GM21825 (cell line): Measurements from ENCODE around the gene ZMYND11.

Experiments used
- ATAC-seq: cut with Tn5 transposase; IDR thresholded peaks from one replicate; pipeline ENCODE4 v1.9.1; 2021; ENCODE audit warnings: mild to moderate bottlenecking, moderate library complexity; ENCODE audit not compliant: unreplicated experiment

The ZMYND11 gene

DNA sequence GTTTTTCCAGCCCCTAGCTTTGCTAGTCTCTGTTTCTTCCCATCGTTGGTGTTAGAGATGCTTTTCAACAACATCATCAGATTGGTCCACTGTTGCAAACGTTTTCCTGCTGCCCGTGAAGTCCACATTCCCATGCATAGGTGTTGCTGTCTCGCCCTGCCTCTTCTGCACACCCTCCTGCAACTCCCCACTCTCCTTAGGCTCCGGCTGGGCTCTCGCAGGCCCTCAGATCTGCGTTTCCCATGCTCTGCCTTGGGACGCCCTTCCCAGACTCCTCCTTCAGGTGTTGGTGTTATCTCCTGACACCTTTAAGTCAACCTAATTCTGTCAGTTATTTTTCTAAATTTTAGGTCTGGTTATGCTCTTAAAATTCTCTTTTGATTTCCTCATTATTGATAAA, 55.0 kb downstream of the ZMYND11 start:
- ATAC-seq, result no peak

DNA sequence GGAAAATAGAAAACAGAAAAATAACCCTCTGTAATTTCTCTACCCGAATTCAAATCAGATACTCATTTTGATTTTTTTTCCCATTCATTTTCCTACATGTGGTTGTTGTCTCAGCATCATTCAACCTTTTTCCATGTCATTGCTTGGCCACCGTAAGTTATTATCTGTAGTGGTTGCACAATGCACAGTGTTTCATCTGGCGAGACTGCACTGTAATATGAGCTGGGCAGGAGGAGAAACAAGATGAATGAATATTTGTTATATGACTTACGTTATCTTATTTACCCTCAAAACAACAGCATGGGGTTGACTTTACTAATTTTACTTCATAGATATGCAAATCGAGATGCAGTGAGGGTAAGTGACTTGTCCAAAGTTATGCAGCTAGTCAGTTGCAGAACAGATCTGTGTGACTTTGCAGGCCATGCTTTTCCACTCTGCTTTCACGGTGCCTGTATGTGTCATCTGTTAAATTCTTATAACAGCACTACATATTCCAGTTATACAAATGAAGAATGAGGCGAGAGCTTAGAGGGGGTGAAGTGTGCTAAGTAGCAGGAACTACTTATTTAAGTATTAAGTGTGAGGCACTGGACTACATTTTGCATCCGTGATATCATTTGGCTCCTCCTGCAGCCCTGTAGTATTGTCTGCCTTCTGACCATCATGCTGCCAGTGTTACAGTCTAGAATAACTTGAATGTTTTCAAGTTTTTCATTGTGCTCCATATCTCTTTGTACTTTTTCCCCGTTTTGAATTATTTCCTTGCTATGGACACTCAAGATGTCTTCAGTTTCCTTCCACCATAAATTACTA, 56.7 kb downstream of the ZMYND11 start:
- no peak for ATAC-seq

- ATAC-seq, result no peak
Observed at GRCh38 chr10:194281-194680, 59.0 kb downstream of the ZMYND11 start.

DNA sequence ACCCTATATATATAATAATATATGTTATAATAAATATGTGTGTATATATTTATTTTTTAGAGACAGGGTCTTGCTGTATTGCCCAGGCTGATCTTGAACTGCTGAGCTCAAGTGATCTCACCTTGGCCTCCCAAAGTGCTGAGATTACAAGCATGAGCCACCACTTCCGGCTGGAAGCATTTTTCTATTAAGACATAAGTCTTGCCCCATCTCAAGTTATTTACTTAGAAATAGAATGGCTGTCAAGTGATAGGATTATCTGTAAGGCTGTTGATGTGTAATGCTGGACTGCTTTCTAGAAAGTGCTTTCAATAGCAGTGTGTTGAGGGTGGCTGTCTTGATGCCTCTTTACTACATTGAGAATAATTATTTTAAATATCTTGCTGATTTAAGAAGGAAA, 65.2 kb downstream of the ZMYND11 start:
- no peak for ATAC-seq

- no peak for ATAC-seq
Observed at GRCh38 chr10:201328-201771, 66.1 kb downstream of the ZMYND11 start.

- ATAC-seq, result no peak
Observed at GRCh38 chr10:208616-209015, 73.4 kb downstream of the ZMYND11 start.

GRCh38 chr10:209357-209756, 74.1 kb downstream of the ZMYND11 start:
- no peak for ATAC-seq

DNA sequence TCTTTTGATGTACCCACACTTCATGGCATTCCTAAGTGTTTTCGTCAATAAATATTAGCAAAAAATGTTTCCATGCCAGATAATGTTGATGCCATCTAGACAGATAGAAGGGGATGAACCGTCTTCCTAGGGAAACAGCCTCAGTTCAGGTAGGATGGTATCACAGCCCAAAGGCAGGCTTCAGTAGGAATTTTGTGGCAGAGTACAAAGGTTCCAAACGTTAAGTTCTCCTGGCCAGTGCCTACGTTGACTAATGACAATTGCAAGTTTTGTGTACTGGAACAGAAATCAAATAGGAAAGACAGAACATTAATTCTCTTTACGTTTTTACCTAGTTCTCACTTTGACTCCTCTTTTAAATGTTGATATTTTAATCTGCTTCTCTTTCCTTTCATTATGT, 75.0 kb downstream of the ZMYND11 start:
- no peak for ATAC-seq

DNA sequence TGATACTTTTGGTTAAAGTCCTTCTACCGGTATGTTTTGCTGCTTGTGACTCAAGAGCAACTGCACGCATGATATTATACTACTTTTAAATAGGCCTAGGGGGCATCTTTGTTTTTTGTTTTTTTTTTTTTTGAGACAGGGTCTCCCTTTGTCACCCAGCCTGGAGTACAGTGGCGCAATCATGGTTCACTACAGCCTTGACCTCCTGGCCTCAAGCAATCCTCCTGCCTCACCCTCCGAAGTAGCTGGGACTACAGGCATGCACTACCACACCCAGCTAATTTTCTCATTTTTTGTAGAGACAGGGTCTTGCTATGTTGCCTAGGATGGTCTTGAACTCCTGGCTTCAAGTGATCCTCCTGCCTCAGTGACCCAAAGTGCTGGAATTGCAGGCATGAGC, 80.2 kb downstream of the ZMYND11 start:
- ATAC-seq, result no peak

DNA sequence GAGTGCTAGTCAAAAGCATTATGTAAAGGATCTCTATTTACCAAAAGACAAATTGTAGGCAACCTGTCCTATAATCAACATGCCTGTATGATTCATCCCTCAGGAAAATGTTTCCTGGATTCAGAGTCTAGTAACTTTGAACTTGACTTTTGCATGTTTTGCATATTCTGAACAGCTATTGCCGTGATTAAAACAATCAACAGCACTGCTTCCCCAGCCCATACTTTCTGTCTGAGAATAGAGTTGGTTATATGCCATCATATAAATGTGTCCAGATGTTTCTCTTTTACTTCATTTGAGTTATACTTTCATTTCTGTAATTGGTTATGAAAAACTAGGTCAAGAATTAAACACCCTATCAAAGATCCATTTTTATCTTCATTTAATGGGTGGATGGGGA, 83.5 kb downstream of the ZMYND11 start:
- no peak for ATAC-seq

GRCh38 chr10:219731-220472, 84.6 kb downstream of the ZMYND11 start:
- ATAC-seq, result no peak

DNA sequence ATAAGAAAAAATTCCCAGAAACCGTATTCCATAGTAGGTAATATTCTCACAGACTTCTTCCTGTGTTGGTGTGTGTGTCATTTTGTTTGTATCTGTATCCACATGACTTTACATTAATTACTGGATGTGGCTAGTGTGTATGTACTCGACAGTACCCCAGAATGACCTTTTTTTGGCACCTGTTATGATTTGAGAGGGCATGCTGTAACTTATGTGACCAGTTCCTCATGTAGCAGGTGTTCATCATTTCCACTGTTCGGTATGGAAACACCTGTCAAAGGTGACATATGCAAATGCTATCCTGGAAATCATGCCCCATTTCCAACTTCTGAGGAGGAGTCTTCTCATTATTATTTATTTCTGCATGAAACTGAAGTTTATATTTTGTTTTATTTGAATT, 89.3 kb downstream of the ZMYND11 start:
- ATAC-seq, result no peak

GRCh38 chr10:226018-226417, 90.8 kb downstream of the ZMYND11 start:
- no peak for ATAC-seq

DNA sequence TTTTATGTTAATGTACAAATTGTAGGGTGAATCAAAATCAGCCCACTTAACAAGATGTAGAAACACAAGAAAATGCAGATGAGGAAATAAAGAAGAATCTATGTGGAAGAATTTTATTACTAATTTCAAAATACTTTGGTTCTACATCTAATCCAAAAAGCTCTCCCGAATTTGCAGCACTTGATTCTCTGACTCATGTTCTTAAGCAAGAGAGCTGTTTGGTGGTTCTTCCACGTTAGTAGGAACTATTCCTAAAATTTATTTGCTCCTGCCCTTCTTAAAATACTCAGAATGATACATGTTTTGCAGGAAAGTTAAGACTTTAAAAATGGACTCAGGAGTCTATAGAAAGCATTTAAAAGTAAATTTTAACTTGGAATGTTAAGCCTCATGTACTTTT, 91.8 kb downstream of the ZMYND11 start:
- no peak for ATAC-seq

- ATAC-seq, result no peak
Observed at GRCh38 chr10:228366-228765, 93.1 kb downstream of the ZMYND11 start.

GRCh38 chr10:230758-231157, 95.5 kb downstream of the ZMYND11 start:
- no peak for ATAC-seq

- no peak for ATAC-seq
Observed at GRCh38 chr10:232061-232460, 96.8 kb downstream of the ZMYND11 start.

DNA sequence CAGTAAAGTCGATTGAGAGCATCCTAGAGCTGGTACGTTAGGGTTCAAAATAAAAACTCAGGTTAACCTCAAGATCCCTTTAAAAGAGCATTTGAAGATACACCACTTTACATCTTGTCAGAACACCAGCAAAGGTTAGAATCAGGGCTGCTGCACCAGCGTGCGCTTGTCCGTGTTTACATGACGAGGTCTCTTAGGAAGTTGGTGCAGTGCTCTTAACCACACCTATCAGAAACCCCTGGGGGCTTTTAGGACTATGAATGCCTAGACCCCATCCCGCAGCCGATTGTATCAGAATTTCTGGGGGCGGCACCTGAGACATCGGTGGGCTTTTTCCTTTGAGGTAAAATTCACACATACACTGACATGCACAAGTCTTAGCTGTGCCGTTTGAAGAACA, 97.6 kb downstream of the ZMYND11 start:
- no peak for ATAC-seq

- ATAC-seq, result no peak
Observed at GRCh38 chr10:234708-235406, 99.6 kb downstream of the ZMYND11 start.

DNA sequence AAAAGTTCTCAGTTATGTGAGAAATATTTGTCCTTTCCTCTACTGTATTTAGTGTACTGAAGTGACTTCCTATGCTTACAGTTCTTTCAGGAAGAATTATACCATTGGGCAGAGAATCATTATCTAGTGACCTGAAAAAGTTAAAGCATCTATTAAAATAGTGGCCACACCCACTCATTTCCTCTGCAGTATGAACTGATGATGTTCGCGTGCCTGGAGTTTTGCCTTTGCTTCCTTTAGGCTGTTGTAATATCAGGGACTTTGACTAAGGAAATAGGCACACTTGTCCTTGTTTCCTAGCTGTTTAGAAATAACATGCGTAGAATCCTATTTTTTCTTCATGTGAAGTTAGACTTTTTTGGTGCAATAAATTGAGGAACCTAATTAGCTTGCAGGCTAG, 100.7 kb downstream of the ZMYND11 start:
- ATAC-seq, result no peak

GRCh38 chr10:239109-239508, 103.9 kb downstream of the ZMYND11 start:
- ATAC-seq, result no peak

DNA sequence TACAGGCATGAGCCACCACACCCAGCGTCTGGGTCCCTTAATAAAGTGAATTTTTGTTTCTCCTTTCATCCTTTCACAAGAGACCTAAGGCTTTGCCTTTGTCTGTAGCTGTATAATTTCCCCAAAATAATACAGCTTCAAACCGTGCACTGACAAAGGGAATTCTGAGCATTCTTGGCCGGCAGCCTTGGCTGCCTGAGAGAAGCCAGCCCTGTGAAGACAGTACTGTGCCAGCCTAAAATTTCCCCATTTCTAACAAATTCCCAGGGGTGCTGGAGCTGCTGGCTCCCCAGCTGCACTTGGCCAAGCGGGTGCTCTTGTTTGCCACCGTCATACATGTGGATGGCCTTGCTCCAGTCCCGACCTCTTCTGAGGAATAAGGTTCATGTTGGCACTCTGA, 106.2 kb downstream of the ZMYND11 start:
- no peak for ATAC-seq
